Kidney epithelial cell (primary cell): ENCODE data around the gene C3orf49. TPM values are rescaled to one million over a fixed set of nuclear protein-coding genes. Genes with fewer than 3 reads are reported as not detected.
A peak's percentile ranks its signal among the peaks of the same experiment; 100 is the strongest.

ENCODE experiments used
- DNase-seq: peaks from one replicate; pipeline ENCODE4 v3.0.0-alpha.2; 2010; ENCODE audit warnings: low read depth
- H3K27me3 ChIP-seq: 2 replicates; pipeline ENCODE4 v1.6.0; 2011; ENCODE audit warnings: low read length; ENCODE audit not compliant: control insufficient read depth, insufficient read depth
- H3K36me3 ChIP-seq: 2 replicates; pipeline ENCODE4 v1.5.1; 2011; ENCODE audit warnings: low read length; ENCODE audit not compliant: control insufficient read depth, insufficient read depth
- H3K4me3 ChIP-seq: 2 replicates; pipeline ENCODE4 v1.5.1; 2011; ENCODE audit warnings: low read depth, mild to moderate bottlenecking, control low read depth, low read length
- CTCF ChIP-seq: IDR thresholded peaks from 2 replicates; pipeline ENCODE4 v1.5.1; 2011; ENCODE audit warnings: mild to moderate bottlenecking, moderate library complexity, low read length, control low read depth, inconsistent platforms; ENCODE audit not compliant: insufficient read depth, poor library complexity, severe bottlenecking
- total RNA-seq: library from RNA; depleted of rRNA; stranded (reverse); fragments of >200 nt; gene quantifications from 2 replicates; pipeline ENCODE4 v1.2.3, GENCODE V29; 2015

C3orf49 gene
- total RNA-seq, 1 donor from 2014 or later = not detected

GRCh38 chr3:63798949-63799348 is 20.1 kb upstream of the C3orf49 start:
- Histone ChIP-seq H3K27me3 (no peaks in the 10 kb centered on the region), H3K36me3 (no peaks in the 10 kb centered on the region), H3K4me3 (no peak overlapping the region)
- TF ChIP-seq CTCF = no peak
- no peak for DNase-seq

GRCh38 chr3:63800097-63800496 is 19.0 kb upstream of the C3orf49 start:
- no peak overlapping the region for H3K4me3 ChIP-seq
- no peaks in the 10 kb centered on the region for H3K36me3 ChIP-seq
- H3K27me3 ChIP-seq = no peaks in the 10 kb centered on the region
- DNase-seq = no peak
- TF ChIP-seq CTCF = no peak

- no peak for DNase-seq
- no peak for TF ChIP-seq CTCF
- Histone ChIP-seq H3K36me3 (no peaks in the 10 kb centered on the region), H3K27me3 (no peaks in the 10 kb centered on the region), H3K4me3 (no peak overlapping the region)
These were observed 15.2 kb upstream of the C3orf49 start for GRCh38 chr3:63803911-63804310.

GRCh38 chr3:63807961-63808565 is 11.0 kb upstream of the C3orf49 start:
- no peak for DNase-seq
- H3K27me3 ChIP-seq = no peaks in the 10 kb centered on the region
- TF ChIP-seq CTCF = no peak
- H3K36me3 ChIP-seq = no peaks in the 10 kb centered on the region
- H3K4me3 ChIP-seq = no peak overlapping the region

GRCh38 chr3:63808633-63809032 is 10.5 kb upstream of the C3orf49 start:
- Histone ChIP-seq H3K36me3 (no peaks in the 10 kb centered on the region), H3K27me3 (no peaks in the 10 kb centered on the region), H3K4me3 (no peak overlapping the region)
- TF ChIP-seq CTCF = no peak
- DNase-seq = no peak

GRCh38 chr3:63809607-63810006 is 9.5 kb upstream of the C3orf49 start:
- TF ChIP-seq CTCF = no peak
- Histone ChIP-seq H3K36me3 (no peaks in the 10 kb centered on the region), H3K4me3 (no peak overlapping the region), H3K27me3 (no peaks in the 10 kb centered on the region)
- peak; percentile 48 for DNase-seq
